ENCODE measurements around the gene COL4A2. TPM values are rescaled to one million over a fixed set of nuclear protein-coding genes. Genes with fewer than 3 reads are reported as not detected.

The COL4A2 gene
- total RNA-seq, 2 donors from 2014 or later: 999 to 1,135 TPM

DNA sequence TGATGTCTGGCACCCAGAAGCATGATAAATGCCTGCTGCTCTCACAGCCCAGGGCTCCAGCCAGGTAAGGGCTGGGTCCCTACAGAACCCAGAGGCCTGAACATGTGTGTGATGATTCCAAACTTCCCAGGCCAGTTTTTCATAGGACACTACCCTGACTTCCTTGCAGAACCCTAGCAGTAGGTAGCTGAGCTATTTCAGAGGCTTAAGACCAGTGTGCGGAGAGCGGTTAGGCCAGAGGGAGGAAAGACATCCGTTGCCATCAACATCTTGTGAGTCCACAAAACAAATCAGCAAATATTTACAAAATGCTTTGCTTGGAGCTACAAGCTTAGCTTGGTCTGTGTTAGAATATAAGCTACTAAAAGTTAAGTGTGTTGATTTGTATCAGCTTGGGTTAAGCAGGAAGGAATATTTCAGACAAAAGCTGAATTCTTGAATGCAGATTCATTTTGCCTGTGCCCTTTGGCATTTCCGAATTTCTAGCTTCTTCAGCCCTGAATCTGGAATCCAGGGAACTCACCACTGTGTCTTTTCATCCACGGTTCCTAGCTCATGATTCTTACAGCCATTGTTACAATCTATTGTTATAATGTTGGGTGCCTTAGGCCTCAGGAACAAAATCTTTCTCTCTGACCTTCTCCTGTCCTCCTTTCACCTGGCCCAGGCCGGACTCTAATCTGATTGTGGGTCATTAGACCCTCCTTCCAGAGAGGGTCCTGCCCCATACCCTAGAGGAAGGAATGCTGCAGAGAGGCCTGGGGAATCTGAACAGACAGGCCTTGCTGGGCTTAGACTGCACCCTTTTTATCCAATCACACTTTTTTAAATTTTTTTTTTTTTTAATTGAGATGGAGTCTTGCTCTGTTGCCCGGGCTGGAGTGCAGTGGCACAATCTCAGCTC, 242.1 kb downstream of the COL4A2 start:
- TF ChIP-seq, protein P1, sequence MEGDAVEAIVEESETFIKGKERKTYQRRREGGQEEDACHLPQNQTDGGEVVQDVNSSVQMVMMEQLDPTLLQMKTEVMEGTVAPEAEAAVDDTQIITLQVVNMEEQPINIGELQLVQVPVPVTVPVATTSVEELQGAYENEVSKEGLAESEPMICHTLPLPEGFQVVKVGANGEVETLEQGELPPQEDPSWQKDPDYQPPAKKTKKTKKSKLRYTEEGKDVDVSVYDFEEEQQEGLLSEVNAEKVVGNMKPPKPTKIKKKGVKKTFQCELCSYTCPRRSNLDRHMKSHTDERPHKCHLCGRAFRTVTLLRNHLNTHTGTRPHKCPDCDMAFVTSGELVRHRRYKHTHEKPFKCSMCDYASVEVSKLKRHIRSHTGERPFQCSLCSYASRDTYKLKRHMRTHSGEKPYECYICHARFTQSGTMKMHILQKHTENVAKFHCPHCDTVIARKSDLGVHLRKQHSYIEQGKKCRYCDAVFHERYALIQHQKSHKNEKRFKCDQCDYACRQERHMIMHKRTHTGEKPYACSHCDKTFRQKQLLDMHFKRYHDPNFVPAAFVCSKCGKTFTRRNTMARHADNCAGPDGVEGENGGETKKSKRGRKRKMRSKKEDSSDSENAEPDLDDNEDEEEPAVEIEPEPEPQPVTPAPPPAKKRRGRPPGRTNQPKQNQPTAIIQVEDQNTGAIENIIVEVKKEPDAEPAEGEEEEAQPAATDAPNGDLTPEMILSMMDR (IDR thresholded peaks at IDR 0.05): no peak
- DNase-seq (ENCODE audit: low spot score) (no peak), ATAC-seq (ENCODE audit: insufficient number of reproducible peaks, low FRiP score, low read depth) (no peak)
- Histone ChIP-seq H3K4me1 (ENCODE audit: control insufficient read depth in 1 of 2, low read depth in 2 of 2) (peaks cover 6 to 25% of the 10 kb centered on the region in 2 donors), H3K36me3 (no peaks in the 10 kb centered on the region), H3K9me3 (no peaks in the 10 kb centered on the region), H3K27ac (no peak overlapping the region), H3K27me3 (replicated peaks; ENCODE audit: insufficient read depth) (no peaks in the 10 kb centered on the region), H3K4me3 (no peak overlapping the region)

DNA sequence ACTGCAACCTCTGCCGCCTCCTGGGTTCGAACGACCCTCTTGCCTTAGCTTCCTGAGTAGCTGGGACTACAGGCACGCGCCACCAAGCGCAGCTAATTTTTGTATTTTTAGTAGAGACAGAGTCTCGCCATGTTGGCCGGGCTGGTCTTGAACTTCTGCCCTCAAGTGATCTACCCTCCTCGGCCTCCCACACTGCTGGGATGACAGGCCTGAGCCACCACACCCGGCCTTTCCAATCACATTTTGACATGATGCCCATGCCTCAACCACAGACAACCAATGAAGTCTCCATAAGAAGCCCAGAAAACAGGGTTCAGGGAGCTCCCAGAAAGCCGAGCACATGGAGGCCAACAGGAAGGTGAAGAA, 242.7 kb downstream of the COL4A2 start:
- H3K27me3 ChIP-seq (replicated peaks; ENCODE audit: insufficient read depth): no peaks in the 10 kb centered on the region
- no peaks in the 10 kb centered on the region for H3K9me3 ChIP-seq
- DNase-seq (ENCODE audit: low spot score): no peak
- H3K27ac ChIP-seq: no peak overlapping the region
- peaks cover 6 to 25% of the 10 kb centered on the region in 2 donors for H3K4me1 ChIP-seq (ENCODE audit: control insufficient read depth in 1 of 2, low read depth in 2 of 2)
- TF ChIP-seq, protein P1 (IDR thresholded peaks at IDR 0.05): no peak
- H3K36me3 ChIP-seq: no peaks in the 10 kb centered on the region
- no peak overlapping the region for H3K4me3 ChIP-seq
- no peak for ATAC-seq (ENCODE audit: insufficient number of reproducible peaks, low FRiP score, low read depth)

DNA sequence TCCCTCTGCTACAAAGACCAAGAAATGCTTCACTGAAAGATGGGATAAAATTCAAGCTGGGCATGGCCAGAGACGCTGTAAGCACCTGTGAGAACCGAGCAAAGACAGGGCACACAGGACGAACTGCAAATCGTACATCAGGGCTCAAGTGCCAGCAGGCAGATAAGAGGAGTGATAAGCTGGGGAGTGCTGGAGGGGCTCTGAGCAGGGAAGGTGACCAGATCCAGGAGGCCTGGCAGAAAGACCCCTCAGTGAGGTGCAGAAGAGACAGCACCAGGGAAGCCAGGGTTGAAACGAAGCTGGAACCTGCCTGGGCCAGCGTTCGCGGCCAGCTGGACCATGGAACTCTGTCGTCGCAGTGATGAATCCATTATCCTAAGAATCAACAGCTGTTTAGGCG, 244.2 kb downstream of the COL4A2 start:
- ATAC-seq (ENCODE audit: insufficient number of reproducible peaks, low FRiP score, low read depth) (no peak), DNase-seq (ENCODE audit: low spot score) (no peak)

DNA sequence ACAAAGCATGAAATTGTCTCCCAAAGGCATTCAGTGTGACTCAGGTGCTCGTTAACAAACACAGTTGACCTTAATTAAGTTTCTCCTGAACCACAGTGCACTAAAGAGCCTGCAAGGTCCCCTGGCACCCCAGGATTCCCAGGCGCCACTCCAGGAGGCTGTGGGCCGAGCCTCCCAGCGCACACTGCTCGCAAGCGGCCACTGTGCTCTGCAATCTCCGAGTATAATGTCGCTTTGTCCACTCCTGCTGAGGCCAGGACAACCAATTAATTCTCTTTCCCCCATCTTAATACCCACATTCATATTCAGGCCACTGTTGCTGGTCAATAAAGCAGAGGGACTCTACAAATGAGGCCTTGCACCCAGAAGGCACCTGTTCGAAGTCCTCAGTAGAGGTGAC, 245.7 kb downstream of the COL4A2 start:
- Histone ChIP-seq H3K9me3 (no peaks in the 10 kb centered on the region), H3K27me3 (replicated peaks; ENCODE audit: insufficient read depth) (no peaks in the 10 kb centered on the region), H3K4me1 (ENCODE audit: control insufficient read depth in 1 of 2, low read depth in 2 of 2) (peaks cover 4 to 31% of the 10 kb centered on the region in 2 donors), H3K27ac (no peak overlapping the region), H3K4me3 (no peak overlapping the region), H3K36me3 (no peaks in the 10 kb centered on the region)
- ATAC-seq (ENCODE audit: insufficient number of reproducible peaks, low FRiP score, low read depth) (no peak), DNase-seq (ENCODE audit: low spot score) (no peak)
- TF ChIP-seq, protein P1 (IDR thresholded peaks at IDR 0.05): no peak

More for the DNA sequence above, 244.2 kb downstream of the COL4A2 start:
- H3K27me3 ChIP-seq (replicated peaks; ENCODE audit: insufficient read depth): no peaks in the 10 kb centered on the region
- TF ChIP-seq, protein P1 (IDR thresholded peaks at IDR 0.05): no peak
- peaks cover 6 to 25% of the 10 kb centered on the region in 2 donors for H3K4me1 ChIP-seq (ENCODE audit: control insufficient read depth in 1 of 2, low read depth in 2 of 2)
- no peaks in the 10 kb centered on the region for H3K36me3 ChIP-seq
- peak overlapping the region; percentile 57 for H3K4me3 ChIP-seq
- peak overlapping the region in 1 of 2 donors; percentile 55 for H3K27ac ChIP-seq
- no peaks in the 10 kb centered on the region for H3K9me3 ChIP-seq

DNA sequence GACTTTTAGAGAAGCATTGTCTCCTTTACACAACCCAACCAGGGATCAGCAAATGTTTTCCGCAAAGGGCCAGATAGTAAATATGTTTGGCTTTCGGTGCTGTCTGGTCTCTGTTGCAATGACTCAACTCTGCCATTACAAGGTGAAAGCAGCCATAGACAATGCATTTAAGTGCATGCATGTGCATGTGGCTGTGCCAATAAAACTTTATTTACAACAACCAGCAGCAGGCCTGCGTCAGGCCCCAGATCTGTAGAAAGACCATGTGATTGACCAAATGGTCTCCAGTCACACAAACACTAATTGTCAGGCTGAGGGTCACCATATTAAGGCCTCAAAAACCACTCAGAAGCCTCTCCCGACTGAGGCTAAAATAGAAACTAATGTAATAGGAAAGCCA, 246.3 kb downstream of the COL4A2 start:
- Histone ChIP-seq H3K9me3 (no peaks in the 10 kb centered on the region), H3K27ac (no peak overlapping the region), H3K36me3 (no peaks in the 10 kb centered on the region), H3K4me1 (ENCODE audit: control insufficient read depth in 1 of 2, low read depth in 2 of 2) (peaks cover 4 to 37% of the 10 kb centered on the region in 2 donors), H3K27me3 (replicated peaks; ENCODE audit: insufficient read depth) (no peaks in the 10 kb centered on the region), H3K4me3 (no peak overlapping the region)
- DNase-seq (ENCODE audit: low spot score): no peak
- no peak for ATAC-seq (ENCODE audit: insufficient number of reproducible peaks, low FRiP score, low read depth)
- TF ChIP-seq, protein P1 (IDR thresholded peaks at IDR 0.05): no peak
